ENCODE measurements around the gene GCFC2.

- TF ChIP-seq CTCF (IDR thresholded peaks at IDR 0.05; ENCODE audit: extremely low read depth in 1 of 2, insufficient read depth in 1 of 2, low read depth in 1 of 2, low read length in 2 of 2) (no peak), EZH2 (IDR thresholded peaks at IDR 0.05; ENCODE audit: borderline replicate concordance, low read depth, low read length, severe bottlenecking) (no peak), MAX (IDR thresholded peaks at IDR 0.05; ENCODE audit: insufficient read depth, insufficient read length) (no peak), POLR2AphosphoS5 (IDR thresholded peaks at IDR 0.05; ENCODE audit: insufficient read depth, low read depth, low read length) (no peak), POLR2A (IDR thresholded peaks at IDR 0.05; ENCODE audit: low read depth, low read length) (no peak), JUN (IDR thresholded peaks at IDR 0.05; ENCODE audit: borderline replicate concordance, insufficient read depth, insufficient read length, low read depth) (no peak)
These were observed 94.3 kb downstream of the GCFC2 start for GRCh38 chr2:75616406-75616805.
